Neuronal stem cell (in vitro differentiated cells): Measurements from ENCODE around the gene UPF2.
"Not testable (repeated sequence)": the region's sequence is repeated elsewhere in the genome, so short reads cannot be mapped to it uniquely, and the experiment has no call there.

Source experiments
- DNase-seq: peaks from one replicate; pipeline ENCODE4 v3.0.0-alpha.2; 2013; ENCODE audit warnings: low spot score
- H2AFZ ChIP-seq: one replicate; pipeline ENCODE4 v1.6.1; 2013; ENCODE audit warnings: mild to moderate bottlenecking, low read length, inconsistent platforms
- H2AK5ac ChIP-seq: 2 replicates; pipeline ENCODE4 v1.6.1; 2013; ENCODE audit warnings: low read depth, mild to moderate bottlenecking, inconsistent platforms, low read length, moderate library complexity, mixed read lengths
- H2BK120ac ChIP-seq: 2 replicates; pipeline ENCODE4 v1.6.1; 2013; ENCODE audit warnings: low read depth, mild to moderate bottlenecking, inconsistent platforms, low read length, moderate library complexity, mixed read lengths
- H2BK12ac ChIP-seq: one replicate; pipeline ENCODE4 v1.6.1; 2013; ENCODE audit warnings: low read length, inconsistent platforms
- H2BK15ac ChIP-seq: 2 replicates; pipeline ENCODE4 v1.6.1; 2013; ENCODE audit warnings: mild to moderate bottlenecking, low read length, inconsistent platforms, mixed read lengths
- H2BK5ac ChIP-seq: one replicate; pipeline ENCODE4 v1.6.1; 2013; ENCODE audit warnings: inconsistent platforms, mild to moderate bottlenecking, low read length, moderate library complexity
- H3K14ac ChIP-seq: one replicate; pipeline ENCODE4 v1.6.1; 2013; ENCODE audit warnings: low read length, inconsistent platforms
- H3K18ac ChIP-seq: 2 replicates; pipeline ENCODE4 v1.6.1; 2013; ENCODE audit warnings: low read length, inconsistent platforms
- H3K23ac ChIP-seq: 2 replicates; pipeline ENCODE4 v1.6.1; 2013; ENCODE audit warnings: low read depth, mild to moderate bottlenecking, mixed read lengths, low read length, inconsistent platforms; ENCODE audit not compliant: poor library complexity
- H3K27ac ChIP-seq: replicated peaks from 3 replicates; pipeline ENCODE4 v1.5.1; 2013; ENCODE audit warnings: low read length, inconsistent platforms
- H3K27me3 ChIP-seq, 3 experiments: 2 replicates each; pipeline ENCODE4 v1.6.1; 2013; ENCODE audit warnings: low read length in 3 of 3, mild to moderate bottlenecking in 2 of 3, inconsistent platforms in 1 of 3, low read depth in 1 of 3, mixed read lengths in 1 of 3, moderate library complexity in 1 of 3; ENCODE audit not compliant: control insufficient read depth in 3 of 3, insufficient read depth in 3 of 3
- H3K36me3 ChIP-seq, 2 donors: replicated peaks in 1 of 2; 2 replicates each; pipeline ENCODE4 v1.6.1; 2013; ENCODE audit warnings: low read length in 2 of 2; ENCODE audit not compliant: control insufficient read depth in 2 of 2, insufficient read depth in 2 of 2
- H3K4ac ChIP-seq: 2 replicates; pipeline ENCODE4 v1.6.1; 2013; ENCODE audit warnings: inconsistent platforms, mild to moderate bottlenecking, low read length, moderate library complexity
- H3K4me1 ChIP-seq, 2 donors: 1 replicate in 1 of 2; 2 replicates in 1 of 2; pipeline ENCODE4 v1.6.1; 2013; ENCODE audit warnings: low read length in 2 of 2, low read depth in 1 of 2; ENCODE audit not compliant: control insufficient read depth in 2 of 2, insufficient read depth in 1 of 2
- H3K4me2 ChIP-seq: one replicate; pipeline ENCODE4 v1.6.1; 2013; ENCODE audit warnings: mild to moderate bottlenecking, low read length, inconsistent platforms; ENCODE audit not compliant: insufficient read depth, poor library complexity, severe bottlenecking
- H3K4me3 ChIP-seq, 2 donors: 2 replicates each; pipeline ENCODE4 v1.5.1; 2013; ENCODE audit warnings: low read length in 2 of 2, mild to moderate bottlenecking in 2 of 2, inconsistent platforms in 1 of 2, moderate library complexity in 1 of 2
- H3K79me1 ChIP-seq: one replicate; pipeline ENCODE4 v1.6.1; 2013; ENCODE audit warnings: low read depth, mild to moderate bottlenecking, inconsistent platforms, low read length, moderate library complexity
- H3K9ac ChIP-seq: one replicate; pipeline ENCODE4 v1.6.1; 2013; ENCODE audit warnings: mild to moderate bottlenecking, low read depth, low read length, inconsistent platforms; ENCODE audit not compliant: poor library complexity
- H3K9me3 ChIP-seq, 2 donors: replicated peaks in 1 of 2; 2 replicates each; pipeline versions ENCODE3 to v1.6.1; 2013; ENCODE audit warnings: low read length in 2 of 2, mild to moderate bottlenecking in 2 of 2, inconsistent platforms in 1 of 2, low read depth in 1 of 2, mixed read lengths in 1 of 2, moderate library complexity in 1 of 2; ENCODE audit not compliant: control insufficient read depth in 2 of 2, insufficient read depth in 1 of 2
- H4K8ac ChIP-seq: one replicate; pipeline ENCODE4 v1.6.1; 2013; ENCODE audit warnings: low read depth, mild to moderate bottlenecking, inconsistent platforms, low read length, moderate library complexity
- H4K91ac ChIP-seq: one replicate; pipeline ENCODE4 v1.6.1; 2013; ENCODE audit warnings: low read length, low read depth, mild to moderate bottlenecking, inconsistent platforms; ENCODE audit not compliant: poor library complexity
- WGBS, 2 donors: extraction: QIAGEN DNeasy Blood & Tissue Kit; methylation state at CpG; one replicate each; pipeline ENCODE4 v1.1.7; 2013; ENCODE audit warnings: missing lambda C conversion rate in 2 of 2, mixed read lengths in 1 of 2; ENCODE audit not compliant: insufficient read length in 2 of 2, insufficient replicate concordance in 1 of 2; ENCODE audit errors: extremely low coverage in 2 of 2; 5-methylcytosine and 5-hydroxymethylcytosine counted together

The UPF2 gene

DNA sequence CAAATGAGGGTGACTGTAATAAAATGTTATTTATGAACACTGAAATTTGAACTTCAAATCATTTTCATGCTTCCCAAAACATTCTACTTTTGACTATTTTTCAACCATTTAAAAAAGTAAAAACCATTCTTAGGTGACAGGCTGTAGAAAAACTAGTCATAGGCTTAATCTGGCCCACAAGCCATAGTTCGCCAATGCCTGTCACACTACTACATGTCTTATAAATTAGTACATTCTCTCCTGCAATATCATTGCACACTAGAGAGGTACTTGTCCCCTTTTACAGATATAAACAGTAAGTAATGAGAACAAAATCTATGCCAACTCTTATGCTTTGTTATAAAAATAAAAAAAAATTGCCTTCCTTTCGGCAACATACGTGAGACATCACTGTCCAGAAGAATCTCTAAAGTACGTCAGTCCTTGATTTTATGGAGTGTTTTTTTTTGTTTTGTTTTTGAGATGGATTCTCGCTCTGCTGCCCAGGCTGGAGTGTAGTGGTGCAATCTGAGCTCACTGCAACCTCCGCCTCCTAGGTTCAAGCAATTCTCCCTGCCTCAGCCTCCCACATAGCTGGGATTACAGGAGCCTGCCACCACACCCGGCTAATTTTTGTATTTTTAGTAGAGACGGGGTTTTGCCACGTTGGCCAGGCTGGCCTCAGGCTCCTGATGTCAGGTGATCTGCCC, 23.2 kb downstream of the UPF2 start:
- Histone ChIP-seq H2BK120ac (no peak overlapping the region), H4K91ac (no peak overlapping the region), H3K9me3 (no peaks in the 10 kb centered on the region), H3K23ac (no peak overlapping the region), H3K4me3 (no peak overlapping the region), H3K27me3 (no peaks in the 10 kb centered on the region), H3K14ac (no peak overlapping the region), H3K4me1 (no peaks in the 10 kb centered on the region), H3K79me1 (no peaks in the 10 kb centered on the region), H2AK5ac (no peak overlapping the region), H3K36me3 (peaks cover 0 to 20% of the 10 kb centered on the region in 2 donors), H3K9ac (no peak overlapping the region), H2BK5ac (no peak overlapping the region), H2AFZ (no peak overlapping the region), H4K8ac (no peak overlapping the region), H3K27ac (no peak overlapping the region), H2BK15ac (no peak overlapping the region), H3K4ac (no peak overlapping the region), H3K4me2 (no peak overlapping the region), H2BK12ac (no peak overlapping the region), H3K18ac (no peak overlapping the region)
- DNase-seq: no peak
- WGBS, 2 donors: no CpG with 5 or more reads among the region's 9 CpGs

DNA sequence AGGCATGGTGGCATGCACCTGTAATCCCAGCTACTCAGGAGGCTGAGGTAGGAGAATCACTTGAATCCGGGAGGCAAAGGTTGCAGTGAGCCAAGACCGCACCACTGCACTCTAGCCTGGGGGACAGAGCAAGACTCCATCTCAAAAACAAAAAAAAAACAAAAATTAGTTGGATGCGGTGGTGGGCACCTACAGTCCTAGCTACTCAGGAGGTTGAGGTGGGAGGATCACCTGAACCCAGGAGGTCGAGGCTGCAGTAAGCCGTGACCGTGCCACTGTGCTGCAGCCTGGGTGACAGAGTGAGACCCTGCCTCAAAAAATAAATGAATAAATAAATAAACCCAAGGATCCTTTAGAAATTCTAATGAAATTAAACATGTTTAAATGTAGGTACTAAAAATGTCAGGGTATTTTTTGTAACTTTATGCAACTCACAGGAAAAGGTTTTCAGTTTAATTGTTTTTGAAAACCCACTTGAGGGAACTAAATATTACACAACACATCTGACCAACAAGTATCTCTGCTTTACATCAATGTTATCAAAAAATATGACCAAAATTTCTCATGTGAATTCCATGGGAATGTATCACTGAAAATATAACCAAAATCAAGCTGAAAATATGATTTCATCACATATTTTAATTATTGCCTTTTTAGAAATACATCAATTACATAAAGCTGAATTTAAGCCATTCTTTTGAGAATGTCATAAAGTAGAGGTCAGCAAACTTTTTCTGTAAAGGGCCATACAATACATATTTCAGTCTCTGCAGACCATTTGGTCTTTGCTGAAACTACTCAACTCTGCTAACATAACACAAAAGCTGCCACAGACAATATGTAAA, 23.9 kb downstream of the UPF2 start:
- H3K18ac ChIP-seq: no peak overlapping the region
- DNase-seq: no peak
- no peak overlapping the region for H3K9ac ChIP-seq
- no peak overlapping the region for H3K14ac ChIP-seq
- H3K4me1 ChIP-seq: no peaks in the 10 kb centered on the region
- no peak overlapping the region for H3K27ac ChIP-seq
- no peak overlapping the region for H2BK120ac ChIP-seq
- no peak overlapping the region for H2BK12ac ChIP-seq
- no peaks in the 10 kb centered on the region for H3K9me3 ChIP-seq
- H3K79me1 ChIP-seq: no peaks in the 10 kb centered on the region
- H3K23ac ChIP-seq: no peak overlapping the region
- WGBS, 2 donors: no CpG with 5 or more reads among the region's 6 CpGs
- H2AFZ ChIP-seq: no peak overlapping the region
- no peak overlapping the region for H4K8ac ChIP-seq
- H3K36me3 ChIP-seq: peaks cover 0 to 24% of the 10 kb centered on the region in 2 donors
- H3K4me2 ChIP-seq: no peak overlapping the region
- H3K4ac ChIP-seq: no peak overlapping the region
- H4K91ac ChIP-seq: no peak overlapping the region
- H3K4me3 ChIP-seq: no peak overlapping the region
- H3K27me3 ChIP-seq: no peaks in the 10 kb centered on the region
- no peak overlapping the region for H2BK15ac ChIP-seq
- no peak overlapping the region for H2AK5ac ChIP-seq
- H2BK5ac ChIP-seq: no peak overlapping the region

DNA sequence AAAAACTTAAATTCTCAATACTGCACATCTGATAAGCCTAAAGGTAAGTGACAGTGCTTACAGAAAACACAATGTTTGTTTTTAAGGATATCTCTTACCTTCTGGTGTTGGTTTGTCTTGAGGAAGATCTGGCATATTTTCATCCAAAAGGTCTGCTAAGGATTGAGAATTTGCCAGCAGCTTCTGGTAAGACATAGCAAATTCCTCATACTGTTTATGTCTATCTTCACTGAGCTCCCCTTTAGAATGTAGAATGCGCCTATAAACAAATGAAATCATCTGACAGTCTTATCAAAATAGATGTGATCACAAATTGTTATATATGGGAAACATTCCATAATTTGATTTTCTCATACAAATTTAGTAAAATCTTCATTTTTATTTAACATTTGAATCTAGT, 28.7 kb downstream of the UPF2 start:
- Histone ChIP-seq H3K23ac (no peak overlapping the region), H2AFZ (no peak overlapping the region), H3K36me3 (peaks cover 4 to 34% of the 10 kb centered on the region in 2 donors), H4K8ac (no peak overlapping the region), H2BK12ac (no peak overlapping the region), H2AK5ac (no peak overlapping the region), H3K9me3 (peaks cover 2 to 21% of the 10 kb centered on the region in 2 donors), H3K9ac (no peak overlapping the region), H3K4me2 (no peak overlapping the region), H4K91ac (no peak overlapping the region), H3K27me3 (no peaks in the 10 kb centered on the region), H3K79me1 (no peaks in the 10 kb centered on the region), H2BK120ac (no peak overlapping the region), H3K27ac (no peak overlapping the region), H3K4me3 (no peak overlapping the region), H3K14ac (no peak overlapping the region), H3K18ac (no peak overlapping the region), H2BK5ac (no peak overlapping the region), H3K4ac (no peak overlapping the region), H3K4me1 (no peaks in the 10 kb centered on the region), H2BK15ac (no peak overlapping the region)
- WGBS, 2 donors: no CpG with 5 or more reads among the region's 1 CpG
- no peak for DNase-seq

GRCh38 chr10:12013391-12013790, 29.2 kb downstream of the UPF2 start:
- H3K23ac ChIP-seq, H2BK12ac ChIP-seq, H4K91ac ChIP-seq, H3K79me1 ChIP-seq, H3K4me3 ChIP-seq, H2AFZ ChIP-seq, H3K18ac ChIP-seq, H2BK5ac ChIP-seq, H3K4me1 ChIP-seq, H3K27me3 ChIP-seq, H3K27ac ChIP-seq, H3K14ac ChIP-seq, DNase-seq, H2AK5ac ChIP-seq, H2BK15ac ChIP-seq, H4K8ac ChIP-seq, H3K4ac ChIP-seq, H2BK120ac ChIP-seq, H3K9ac ChIP-seq, H3K4me2 ChIP-seq: not testable (repeated sequence)
- peaks cover 2 to 21% of the 10 kb centered on the region in 2 donors for H3K9me3 ChIP-seq
- WGBS, 2 donors: no CpG with 5 or more reads among the region's 6 CpGs
- H3K36me3 ChIP-seq: peaks cover 4 to 39% of the 10 kb centered on the region in 2 donors
